ENCODE results near the gene ALDH1A3. TPM values are rescaled to one million over a fixed set of nuclear protein-coding genes. Genes with fewer than 3 reads are reported as not detected.

The ALDH1A3 gene
- total and polyA plus RNA-seq, 2 donors (not counting 1 experiment from before 2014, with no cell fraction given): 4.2 to 32.5 TPM

- Histone ChIP-seq H3K36me3 (ENCODE audit: control insufficient read depth, insufficient read depth, low read length) (no peaks in the 10 kb centered on the region), H3K27ac (ENCODE audit: insufficient read depth, low read length) (no peak overlapping the region), H3K9ac (ENCODE audit: insufficient read depth, low read length) (no peak overlapping the region), H3K9me3 (ENCODE audit: control insufficient read depth, insufficient read depth, low read depth, low read length) (no peaks in the 10 kb centered on the region), H3K4me1 (ENCODE audit: control insufficient read depth, extremely low read depth, insufficient read depth, low read length) (no peaks in the 10 kb centered on the region), H3K4me2 (ENCODE audit: extremely low read depth, insufficient read depth, low read length) (no peak overlapping the region), H3K27me3 (ENCODE audit: control insufficient read depth, insufficient read depth, low read length) (no peaks in the 10 kb centered on the region), H2AFZ (ENCODE audit: low read length) (no peak overlapping the region), H3K79me2 (ENCODE audit: control insufficient read depth, insufficient read depth, low read length) (no peaks in the 10 kb centered on the region), H4K20me1 (ENCODE audit: control insufficient read depth, extremely low read depth, insufficient read depth, low read length) (no peaks in the 10 kb centered on the region), H3K4me3 (replicated peaks in 1 of 4; ENCODE audit: control extremely low read depth in 1 of 4, insufficient read depth in 1 of 4, low read depth in 3 of 4, low read length in 4 of 4) (no peak overlapping the region)
- TF ChIP-seq CTCF (conservative IDR thresholded peaks at IDR 0.05 in 1 of 2, IDR thresholded peaks at IDR 0.05 in 1 of 2; ENCODE audit: low read depth in 1 of 2, low read length in 2 of 2): peak; percentile 26 to 39
- no peak for TF ChIP-seq EZH2 (IDR thresholded peaks at IDR 0.05; ENCODE audit: low read length, missing control alignments)
- DNase-seq (ENCODE audit: low read depth in 2 of 2): no peak
Measured at GRCh38 chr15:100909989-100910955, 30.6 kb downstream of the ALDH1A3 start.

- no peaks in the 10 kb centered on the region for H3K36me3 ChIP-seq (ENCODE audit: control insufficient read depth, insufficient read depth, low read length)
- no peak overlapping the region for H3K9ac ChIP-seq (ENCODE audit: insufficient read depth, low read length)
- H3K27me3 ChIP-seq (ENCODE audit: control insufficient read depth, insufficient read depth, low read length): no peaks in the 10 kb centered on the region
- H3K4me2 ChIP-seq (ENCODE audit: extremely low read depth, insufficient read depth, low read length): no peak overlapping the region
- no peaks in the 10 kb centered on the region for H3K4me1 ChIP-seq (ENCODE audit: control insufficient read depth, extremely low read depth, insufficient read depth, low read length)
- H3K9me3 ChIP-seq (ENCODE audit: control insufficient read depth, insufficient read depth, low read depth, low read length): no peaks in the 10 kb centered on the region
- no peak overlapping the region for H2AFZ ChIP-seq (ENCODE audit: low read length)
- H3K27ac ChIP-seq (ENCODE audit: insufficient read depth, low read length): no peak overlapping the region
- H3K4me3 ChIP-seq (replicated peaks in 1 of 4; ENCODE audit: control extremely low read depth in 1 of 4, insufficient read depth in 1 of 4, low read depth in 3 of 4, low read length in 4 of 4): no peak overlapping the region
- H3K79me2 ChIP-seq (ENCODE audit: control insufficient read depth, insufficient read depth, low read length): no peaks in the 10 kb centered on the region
- no peak for DNase-seq (ENCODE audit: low read depth in 2 of 2)
- TF ChIP-seq CTCF (conservative IDR thresholded peaks at IDR 0.05 in 1 of 2, IDR thresholded peaks at IDR 0.05 in 1 of 2; ENCODE audit: low read depth in 1 of 2, low read length in 2 of 2) (no peak), EZH2 (IDR thresholded peaks at IDR 0.05; ENCODE audit: low read length, missing control alignments) (no peak)
- H4K20me1 ChIP-seq (ENCODE audit: control insufficient read depth, extremely low read depth, insufficient read depth, low read length): no peaks in the 10 kb centered on the region
Measured at GRCh38 chr15:100911086-100911485, 31.5 kb downstream of the ALDH1A3 start.

GRCh38 chr15:100913961-100914360 is 34.3 kb downstream of the ALDH1A3 start:
- TF ChIP-seq CTCF (conservative IDR thresholded peaks at IDR 0.05 in 1 of 2, IDR thresholded peaks at IDR 0.05 in 1 of 2; ENCODE audit: low read depth in 1 of 2, low read length in 2 of 2) (no peak), EZH2 (IDR thresholded peaks at IDR 0.05; ENCODE audit: low read length, missing control alignments) (no peak)
- DNase-seq (ENCODE audit: low read depth in 2 of 2): peak in 1 of 2 donors; percentile 29
- Histone ChIP-seq H3K27ac (ENCODE audit: insufficient read depth, low read length) (no peak overlapping the region), H3K4me3 (replicated peaks in 1 of 4; ENCODE audit: control extremely low read depth in 1 of 4, insufficient read depth in 1 of 4, low read depth in 3 of 4, low read length in 4 of 4) (no peak overlapping the region), H3K4me1 (ENCODE audit: control insufficient read depth, extremely low read depth, insufficient read depth, low read length) (no peaks in the 10 kb centered on the region), H3K4me2 (ENCODE audit: extremely low read depth, insufficient read depth, low read length) (no peak overlapping the region), H3K79me2 (ENCODE audit: control insufficient read depth, insufficient read depth, low read length) (no peaks in the 10 kb centered on the region), H3K9ac (ENCODE audit: insufficient read depth, low read length) (no peak overlapping the region), H3K27me3 (ENCODE audit: control insufficient read depth, insufficient read depth, low read length) (no peaks in the 10 kb centered on the region), H3K36me3 (ENCODE audit: control insufficient read depth, insufficient read depth, low read length) (no peaks in the 10 kb centered on the region), H3K9me3 (ENCODE audit: control insufficient read depth, insufficient read depth, low read depth, low read length) (no peaks in the 10 kb centered on the region), H4K20me1 (ENCODE audit: control insufficient read depth, extremely low read depth, insufficient read depth, low read length) (no peaks in the 10 kb centered on the region), H2AFZ (ENCODE audit: low read length) (no peak overlapping the region)
